Psoas muscle (tissue), 8 donors: ENCODE data around the gene MNX1. TPM values are rescaled to one million over a fixed set of nuclear protein-coding genes. Genes with fewer than 3 reads are reported as not detected.

Source experiments
- ATAC-seq, 4 donors: fragments of 200-7000 bp; cut with Tn5 transposase; one replicate each; pipeline ENCODE4 v1.9.1; 2020; ENCODE audit warnings: moderate library complexity in 3 of 4, mild to moderate bottlenecking in 2 of 4
- DNase-seq, 2 donors: peaks; one replicate each; pipeline ENCODE4 v3.0.0-alpha.2; 2020
- H3K27ac ChIP-seq: fragments of 200-600 bp; one replicate; pipeline ENCODE4 v1.8.0; 2022
- H3K27me3 ChIP-seq, 3 donors: fragments of 200-600 bp in 1 of 3; one replicate each; pipeline versions ENCODE4 v1.6.1 to v1.8.0; 2013 to 2022; ENCODE audit warnings: low read length in 2 of 3, mild to moderate bottlenecking in 2 of 3, moderate library complexity in 1 of 3; ENCODE audit not compliant: insufficient read depth in 3 of 3
- H3K36me3 ChIP-seq, 2 donors: fragments of 200-600 bp in 1 of 2; one replicate each; pipeline versions ENCODE4 v1.6.1 to v1.8.0; 2013 to 2022; ENCODE audit warnings: low read depth in 1 of 2, mild to moderate bottlenecking in 1 of 2, moderate library complexity in 1 of 2; ENCODE audit not compliant: insufficient read depth in 1 of 2
- H3K4me1 ChIP-seq: fragments of 200-600 bp; one replicate; pipeline ENCODE4 v1.8.0; 2022
- H3K4me3 ChIP-seq: fragments of 200-600 bp; one replicate; pipeline ENCODE4 v1.8.0; 2022; ENCODE audit warnings: mild to moderate bottlenecking
- H3K9me3 ChIP-seq: fragments of 200-600 bp; one replicate; pipeline ENCODE4 v1.8.0; 2022
- WGBS, 3 donors: extraction: QIAGEN DNeasy Blood & Tissue Kit; methylation state at CpG; one replicate each; pipeline versions ENCODE4 v1.1.6 to v1.1.7; 2013; 5-methylcytosine and 5-hydroxymethylcytosine counted together
- intact Hi-C, 2 donors: fragments of 100-400 bp; cut with DNase I; formaldehyde crosslinking; loops; one replicate each; pipeline versions ENCODE4 v1.11.0 to v1.14.2; 2022
- polyA plus RNA-seq, 3 donors: library from polyadenylated mRNA; stranded (reverse); fragments of 200-250 nt; gene quantifications; one replicate each; pipeline ENCODE4 v1.2.3, GENCODE V29; 2013
- total RNA-seq, 4 donors: library from RNA; stranded (reverse); fragmentation: NEBNext Ultra II Directional in 2 of 4; extraction: Animal tissue kit (Norgen Biotek cat#: 25700) in 2 of 4; gene quantifications; one replicate each; pipeline versions ENCODE4 v1.2.1 to v1.2.4, GENCODE V29; 2021 to 2023
- TF ChIP-seq, protein P1 (sequence below): fragments of 200-600 bp; IDR thresholded peaks from one replicate; pipeline ENCODE4 v1.8.0; 2022; ENCODE audit warnings: antibody characterized with exemption
- donor health status: healthy with polysubstance abuse.
- donor health status: DM: no; HTN: no; CAD: no; lungs with moderate emphysema.
- donor health status: Bipolar disorder and iron deficiency.
- donor health status: healthy.
- donor health status: DM: yes; HTN: yes; CAD: no.
- donor health status: DM: no; HTN: no; CAD: no.
- donor health status: DM: no; HTN: no; CAD: no.
- donor health status: DM: yes; HTN: yes; CAD: no.

MNX1 gene
- total and polyA plus RNA-seq, 7 donors: not detected

DNA sequence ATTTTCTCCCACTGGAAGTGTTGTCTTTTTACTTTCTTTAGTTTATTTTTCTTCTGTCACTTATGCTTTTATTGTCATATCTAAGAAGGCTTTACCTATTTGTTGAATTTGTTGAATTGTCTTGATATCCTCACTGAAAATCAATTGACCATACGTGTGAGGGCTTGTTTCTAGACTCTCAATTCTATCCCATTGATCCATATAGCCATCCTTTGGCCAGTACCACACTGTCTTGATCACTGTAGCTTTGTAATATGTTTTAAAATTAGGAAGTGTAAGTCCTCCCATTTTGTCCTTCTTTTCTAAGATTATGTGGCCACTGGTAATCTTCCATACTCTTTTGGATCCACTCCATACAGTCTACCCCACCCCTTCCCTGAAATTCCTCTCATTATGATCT, 25.5 kb upstream of the MNX1 start:
- H3K27ac ChIP-seq: no peak overlapping the region
- peaks cover 0 to 34% (median 12%) of the 10 kb centered on the region in 3 donors for H3K27me3 ChIP-seq
- H3K4me1 ChIP-seq: no peaks in the 10 kb centered on the region
- no peak overlapping the region for H3K4me3 ChIP-seq
- H3K36me3 ChIP-seq: no peaks in the 10 kb centered on the region
- TF ChIP-seq, protein P1, sequence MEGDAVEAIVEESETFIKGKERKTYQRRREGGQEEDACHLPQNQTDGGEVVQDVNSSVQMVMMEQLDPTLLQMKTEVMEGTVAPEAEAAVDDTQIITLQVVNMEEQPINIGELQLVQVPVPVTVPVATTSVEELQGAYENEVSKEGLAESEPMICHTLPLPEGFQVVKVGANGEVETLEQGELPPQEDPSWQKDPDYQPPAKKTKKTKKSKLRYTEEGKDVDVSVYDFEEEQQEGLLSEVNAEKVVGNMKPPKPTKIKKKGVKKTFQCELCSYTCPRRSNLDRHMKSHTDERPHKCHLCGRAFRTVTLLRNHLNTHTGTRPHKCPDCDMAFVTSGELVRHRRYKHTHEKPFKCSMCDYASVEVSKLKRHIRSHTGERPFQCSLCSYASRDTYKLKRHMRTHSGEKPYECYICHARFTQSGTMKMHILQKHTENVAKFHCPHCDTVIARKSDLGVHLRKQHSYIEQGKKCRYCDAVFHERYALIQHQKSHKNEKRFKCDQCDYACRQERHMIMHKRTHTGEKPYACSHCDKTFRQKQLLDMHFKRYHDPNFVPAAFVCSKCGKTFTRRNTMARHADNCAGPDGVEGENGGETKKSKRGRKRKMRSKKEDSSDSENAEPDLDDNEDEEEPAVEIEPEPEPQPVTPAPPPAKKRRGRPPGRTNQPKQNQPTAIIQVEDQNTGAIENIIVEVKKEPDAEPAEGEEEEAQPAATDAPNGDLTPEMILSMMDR: no peak
- intact Hi-C loops: no loop called here
- WGBS, 3 donors: 17 to 49% (median 19%) methylated on average over 1 of the region's 1 CpG
- H3K9me3 ChIP-seq: no peaks in the 10 kb centered on the region
- ATAC-seq (no peak), DNase-seq (no peak)

DNA sequence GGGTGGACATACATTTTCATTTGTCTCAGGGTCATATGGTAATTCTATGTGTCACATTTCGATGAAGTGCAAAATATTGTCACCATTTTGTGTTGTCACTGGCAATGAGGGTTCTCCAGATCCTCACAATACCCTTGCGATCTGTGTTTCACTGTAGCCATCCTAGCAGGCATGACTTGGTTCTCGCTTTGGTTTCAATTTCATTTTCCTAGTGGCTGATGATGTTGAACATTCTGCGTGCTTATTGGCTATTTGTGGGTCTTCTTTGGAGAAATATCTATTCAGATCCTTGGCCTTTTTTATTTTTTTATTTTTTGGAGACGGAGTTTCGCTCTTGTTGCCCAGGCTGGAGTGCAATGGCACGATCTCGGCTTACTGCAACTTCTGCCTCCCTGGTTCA, 24.8 kb upstream of the MNX1 start:
- Histone ChIP-seq H3K4me3 (no peak overlapping the region), H3K27ac (no peak overlapping the region), H3K27me3 (peaks cover 0 to 34% (median 12%) of the 10 kb centered on the region in 3 donors), H3K9me3 (no peaks in the 10 kb centered on the region), H3K4me1 (no peaks in the 10 kb centered on the region), H3K36me3 (no peaks in the 10 kb centered on the region)
- ATAC-seq (no peak), DNase-seq (no peak)
- TF ChIP-seq, protein P1: no peak
- WGBS, 3 donors: 90 to 93% (median 91%) methylated on average over 8 of the region's 8 CpGs
- intact Hi-C loops: no loop called here

DNA sequence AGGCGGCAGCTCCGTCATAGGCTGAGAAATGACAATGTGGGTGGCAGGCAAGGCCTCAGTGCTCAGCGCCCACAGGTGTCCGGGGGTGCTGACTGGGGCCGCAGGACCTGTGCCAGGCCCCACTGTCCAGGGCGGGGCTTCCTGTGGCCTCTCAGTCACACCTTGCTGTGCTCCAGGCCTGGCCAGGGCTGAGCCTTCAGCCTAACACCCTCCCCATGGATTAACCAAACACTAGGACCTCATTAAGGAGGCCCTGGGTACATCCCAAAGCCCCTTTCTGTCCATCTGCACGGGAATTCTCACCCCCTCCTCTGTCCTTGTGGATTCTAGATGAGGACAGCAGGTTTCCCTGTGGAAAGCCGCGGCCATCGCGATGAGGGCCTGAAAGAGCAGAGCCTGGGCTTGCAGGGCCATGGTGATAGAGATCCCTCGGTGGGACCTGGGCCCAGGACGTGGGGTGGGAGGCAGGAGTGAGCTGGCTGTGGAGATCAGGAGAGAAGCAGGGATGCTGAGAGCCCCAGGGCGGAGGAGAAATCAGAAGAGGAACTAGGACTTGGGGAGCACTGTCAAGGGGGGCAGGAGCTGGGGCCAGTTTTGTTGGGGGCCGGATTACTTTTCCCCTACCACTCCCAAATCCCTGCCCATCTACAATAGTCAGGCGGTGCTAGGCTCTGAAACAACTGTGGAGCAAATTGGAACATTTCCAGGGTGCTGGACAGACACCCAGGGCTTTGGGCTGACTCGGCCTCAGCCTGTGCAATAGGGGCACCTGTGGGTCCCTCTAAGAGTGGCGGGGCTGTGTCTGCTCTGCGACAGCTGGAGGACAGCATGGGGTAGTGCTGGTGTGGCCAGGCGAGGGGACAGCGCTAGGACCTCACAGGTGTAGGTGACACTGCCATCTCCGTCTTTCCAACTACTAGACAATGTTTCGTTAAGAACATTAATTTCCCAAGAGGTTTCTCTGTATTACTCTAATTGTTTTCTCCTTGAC, 23.3 kb upstream of the MNX1 start:
- TF ChIP-seq, protein P1: no peak
- Histone ChIP-seq H3K4me3 (no peak overlapping the region), H3K9me3 (no peaks in the 10 kb centered on the region), H3K4me1 (no peaks in the 10 kb centered on the region), H3K27me3 (peaks cover 0 to 45% (median 8%) of the 10 kb centered on the region in 3 donors), H3K36me3 (no peaks in the 10 kb centered on the region), H3K27ac (no peak overlapping the region)
- WGBS, 3 donors: 66 to 73% (median 73%) methylated on average over 21 to 23 of the region's 23 CpGs
- ATAC-seq (no peak), DNase-seq (no peak)
- intact Hi-C loops: no loop called here

DNA sequence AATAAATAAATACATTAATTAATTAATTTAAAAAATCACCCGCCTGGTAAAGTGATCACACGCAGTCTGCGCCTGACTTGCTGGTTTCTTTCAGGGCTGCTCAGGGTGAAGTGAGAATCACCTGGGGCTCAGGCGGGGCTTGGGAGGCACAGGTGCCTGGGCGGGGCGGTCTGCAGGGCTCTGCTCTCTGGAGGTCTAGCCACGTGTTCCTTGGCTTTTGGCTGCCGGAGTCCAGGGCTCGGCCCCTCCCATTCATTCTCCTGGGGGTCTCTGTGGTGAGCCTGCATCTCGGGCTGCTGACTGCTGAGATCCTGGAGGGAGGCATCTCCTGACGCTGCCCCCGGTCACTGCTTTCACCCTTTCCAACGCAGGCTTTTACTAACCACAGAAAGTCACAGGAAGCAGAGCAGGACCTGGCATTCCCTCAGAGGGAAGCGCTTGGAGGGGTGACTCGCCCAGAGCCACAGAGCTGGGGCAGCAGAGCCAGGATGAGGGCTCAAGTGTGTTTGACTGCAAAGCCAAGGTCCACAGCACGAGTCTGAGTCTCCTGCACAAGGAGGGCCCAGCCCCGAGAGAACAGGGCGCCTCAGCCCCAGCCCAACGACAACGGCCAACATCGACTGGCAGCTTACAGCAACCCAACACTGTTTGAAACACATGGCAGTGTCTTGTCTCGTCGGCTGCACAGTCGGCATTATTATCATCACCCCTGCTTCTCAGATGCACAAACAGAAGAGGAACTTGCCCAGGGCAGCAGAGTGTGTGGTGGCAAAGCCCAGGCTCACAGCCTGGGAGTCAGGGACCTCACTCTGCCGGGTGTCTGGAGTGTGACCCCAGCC, 22.4 kb upstream of the MNX1 start:
- no peaks in the 10 kb centered on the region for H3K9me3 ChIP-seq
- no peaks in the 10 kb centered on the region for H3K4me1 ChIP-seq
- ATAC-seq (no peak), DNase-seq (no peak)
- peaks cover 0 to 54% (median 12%) of the 10 kb centered on the region in 3 donors for H3K27me3 ChIP-seq
- TF ChIP-seq, protein P1: no peak
- 53 to 58% (median 54%) methylated on average over 25 of the region's 25 CpGs for WGBS, 3 donors
- no peak overlapping the region for H3K4me3 ChIP-seq
- no peak overlapping the region for H3K27ac ChIP-seq
- no peaks in the 10 kb centered on the region for H3K36me3 ChIP-seq
- intact Hi-C loops: no loop called here
